Fibroblast of lung (primary cell): Measurements from ENCODE around the gene TBC1D14.

ENCODE experiments used
- EZH2 ChIP-seq: IDR thresholded peaks from 2 replicates; pipeline ENCODE4 v1.5.1; 2012; ENCODE audit warnings: low read length, control low read depth, mild to moderate bottlenecking; ENCODE audit errors: missing control alignments
- TF ChIP-seq, protein P1 (sequence below), 2 donors: IDR thresholded peaks in 1 of 2; conservative IDR thresholded peaks in 1 of 2; 1 replicate in 1 of 2; 2 replicates in 1 of 2; pipeline ENCODE4 v1.5.1; 2011 to 2012; ENCODE audit warnings: low read length in 2 of 2, control low read depth in 1 of 2, inconsistent platforms in 1 of 2, low read depth in 1 of 2, mild to moderate bottlenecking in 1 of 2

- TF ChIP-seq, protein P1, sequence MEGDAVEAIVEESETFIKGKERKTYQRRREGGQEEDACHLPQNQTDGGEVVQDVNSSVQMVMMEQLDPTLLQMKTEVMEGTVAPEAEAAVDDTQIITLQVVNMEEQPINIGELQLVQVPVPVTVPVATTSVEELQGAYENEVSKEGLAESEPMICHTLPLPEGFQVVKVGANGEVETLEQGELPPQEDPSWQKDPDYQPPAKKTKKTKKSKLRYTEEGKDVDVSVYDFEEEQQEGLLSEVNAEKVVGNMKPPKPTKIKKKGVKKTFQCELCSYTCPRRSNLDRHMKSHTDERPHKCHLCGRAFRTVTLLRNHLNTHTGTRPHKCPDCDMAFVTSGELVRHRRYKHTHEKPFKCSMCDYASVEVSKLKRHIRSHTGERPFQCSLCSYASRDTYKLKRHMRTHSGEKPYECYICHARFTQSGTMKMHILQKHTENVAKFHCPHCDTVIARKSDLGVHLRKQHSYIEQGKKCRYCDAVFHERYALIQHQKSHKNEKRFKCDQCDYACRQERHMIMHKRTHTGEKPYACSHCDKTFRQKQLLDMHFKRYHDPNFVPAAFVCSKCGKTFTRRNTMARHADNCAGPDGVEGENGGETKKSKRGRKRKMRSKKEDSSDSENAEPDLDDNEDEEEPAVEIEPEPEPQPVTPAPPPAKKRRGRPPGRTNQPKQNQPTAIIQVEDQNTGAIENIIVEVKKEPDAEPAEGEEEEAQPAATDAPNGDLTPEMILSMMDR (conservative IDR thresholded peaks at IDR 0.05 in 1 of 2, IDR thresholded peaks at IDR 0.05 in 1 of 2; ENCODE audit: low read depth in 1 of 2, low read length in 2 of 2), result no peak
- TF ChIP-seq EZH2, result no peak
Measured at GRCh38 chr4:6924361-6924779, 14.7 kb downstream of the TBC1D14 start.
